Mucosa of descending colon (tissue), 3 donors: ENCODE results near the gene UMAD1. TPM values are rescaled to one million over a fixed set of nuclear protein-coding genes. Genes with fewer than 3 reads are reported as not detected.

Source experiments
- ATAC-seq: fragments of 200-7000 bp; cut with Tn5 transposase; one replicate; pipeline ENCODE4 v1.9.1; 2020; ENCODE audit warnings: mild to moderate bottlenecking, moderate library complexity
- DNase-seq, 3 donors: peaks; one replicate each; pipeline ENCODE4 v3.0.0-alpha.2; 2020
- H3K36me3 ChIP-seq: fragments of 200-600 bp; one replicate; pipeline ENCODE4 v1.8.0; 2021; ENCODE audit warnings: low read depth, mild to moderate bottlenecking
- H3K4me1 ChIP-seq: fragments of 200-600 bp; one replicate; pipeline ENCODE4 v1.8.0; 2021; ENCODE audit warnings: low read depth, mild to moderate bottlenecking
- H3K4me3 ChIP-seq: fragments of 200-600 bp; one replicate; pipeline ENCODE4 v1.8.0; 2021; ENCODE audit warnings: mild to moderate bottlenecking
- H3K9me3 ChIP-seq: fragments of 200-600 bp; one replicate; pipeline ENCODE4 v1.8.0; 2021; ENCODE audit warnings: mild to moderate bottlenecking
- CTCF ChIP-seq: fragments of 200-600 bp; IDR thresholded peaks from one replicate; pipeline ENCODE4 v1.8.0; 2022; ENCODE audit warnings: antibody characterized with exemption, mild to moderate bottlenecking
- intact Hi-C, 2 donors: fragments of 100-400 bp; cut with DNase I in 1 of 2; cut with micrococcal nuclease in 1 of 2; formaldehyde crosslinking; loops; one replicate each; pipeline versions ENCODE4 v1.11.0 to v1.11.1; 2022; cut with DNase I, micrococcal nuclease
- long read RNA-seq, 2 donors: library from polyadenylated mRNA; unstranded; transcript quantifications; one replicate each; pipeline ENCODE4 v2.0.0, GENCODE V29; 2019 to 2021
- total RNA-seq, 3 donors: library from RNA; stranded (reverse); fragmentation: NEBNext Ultra II Directional in 2 of 3; extraction: Animal tissue kit (Norgen Biotek cat#: 25700) in 2 of 3; gene quantifications; one replicate each; pipeline versions ENCODE4 v1.2.1 to v1.2.4, GENCODE V29; 2021 to 2023
- donor health status: DM: no; HTN: no; CAD: no; lungs with moderate emphysema.
- donor health status: DM: no; HTN: no; CAD: no.
- donor health status: DM: no; HTN: yes; CAD: no.

UMAD1 gene
- 10 to 100 TPM; 18.5 to 22.1 (median 18.6) TPM for total RNA-seq
- long read RNA-seq, donor 1, partial matches to known transcripts = 0 of 15 reads
- long read RNA-seq, donor 1, other reads (novel, unspliced or antisense) = 15 of 15 reads
- long read RNA-seq, donor 2, partial matches to known transcripts = 1 of 10 reads
- long read RNA-seq, donor 2, other reads (novel, unspliced or antisense) = 9 of 10 reads

GRCh38 chr7:7640221-7641128 is at the start of gene UMAD1:
UMAD1 (plus strand) TSS chr7:7640752; CDS start chr7:7673372, 32,620 bp downstream.
- ATAC-seq (peak; percentile 97), DNase-seq (peak; percentile 98 to 99 (median 99))
- intact Hi-C loops = no loop called here
- peak; percentile 13 for TF ChIP-seq CTCF
- H3K36me3 ChIP-seq = no peaks in the 10 kb centered on the region
- no peaks in the 10 kb centered on the region for H3K9me3 ChIP-seq
- H3K4me3 ChIP-seq = peak within 1 kb of the TSS; percentile 63
- H3K4me1 ChIP-seq = peaks cover 10% of the 10 kb centered on the region

GRCh38 chr7:7595451-7595850 is 45.1 kb upstream of the UMAD1 start:
- intact Hi-C loops = no loop called here
- no peak for TF ChIP-seq CTCF
- H3K9me3 ChIP-seq = no peaks in the 10 kb centered on the region
- no peak overlapping the region for H3K4me3 ChIP-seq
- H3K4me1 ChIP-seq = no peaks in the 10 kb centered on the region
- no peaks in the 10 kb centered on the region for H3K36me3 ChIP-seq
- DNase-seq (no peak), ATAC-seq (peak; percentile 34)

- no peaks in the 10 kb centered on the region for H3K4me1 ChIP-seq
- ATAC-seq = peak; percentile 32
- H3K9me3 ChIP-seq = no peaks in the 10 kb centered on the region
- no peak for TF ChIP-seq CTCF
- intact Hi-C loops = no loop called here
- H3K4me3 ChIP-seq = no peak overlapping the region
- peak in 1 of 3 donors; percentile 6 for DNase-seq
- H3K36me3 ChIP-seq = no peaks in the 10 kb centered on the region
Observed at GRCh38 chr7:7596176-7596575, 44.4 kb upstream of the UMAD1 start.

GRCh38 chr7:7607010-7607409 is 33.5 kb upstream of the UMAD1 start:
- Histone ChIP-seq H3K4me3 (no peak overlapping the region), H3K36me3 (no peaks in the 10 kb centered on the region), H3K9me3 (no peaks in the 10 kb centered on the region), H3K4me1 (no peaks in the 10 kb centered on the region)
- intact Hi-C loops = no loop called here
- no peak for ATAC-seq
- no peak for DNase-seq
- no peak for TF ChIP-seq CTCF

- no peak for TF ChIP-seq CTCF
- DNase-seq (no peak), ATAC-seq (no peak)
- intact Hi-C loops = no loop called here
- Histone ChIP-seq H3K4me1 (no peaks in the 10 kb centered on the region), H3K4me3 (no peak overlapping the region), H3K36me3 (no peaks in the 10 kb centered on the region), H3K9me3 (no peaks in the 10 kb centered on the region)
Observed at GRCh38 chr7:7609330-7609729, 31.2 kb upstream of the UMAD1 start.
